H9 (cell line): ENCODE data around the gene PPFIBP2. TPM values are rescaled to one million over a fixed set of nuclear protein-coding genes. Genes with fewer than 3 reads are reported as not detected.

ENCODE experiments used
- DNase-seq: peaks from one replicate; pipeline ENCODE4 v3.0.0-alpha.2; 2017
- H2AFZ ChIP-seq: one replicate; pipeline ENCODE4 v1.6.1; 2013; ENCODE audit warnings: mild to moderate bottlenecking, low read length, control low read depth, moderate library complexity
- H2AK5ac ChIP-seq: 2 replicates; pipeline ENCODE4 v1.6.1; 2013; ENCODE audit warnings: low read length, control low read depth, mixed read lengths; ENCODE audit not compliant: insufficient read length
- H2BK120ac ChIP-seq: one replicate; pipeline ENCODE4 v1.6.1; 2013; ENCODE audit warnings: low read depth, mild to moderate bottlenecking, low read length, control low read depth, inconsistent platforms; ENCODE audit not compliant: poor library complexity, severe bottlenecking
- H2BK12ac ChIP-seq: 2 replicates; pipeline ENCODE4 v1.6.1; 2013; ENCODE audit warnings: low read length, control low read depth, mixed read lengths, low read depth; ENCODE audit not compliant: insufficient read length
- H2BK15ac ChIP-seq: 2 replicates; pipeline ENCODE4 v1.6.1; 2013; ENCODE audit warnings: low read depth, low read length, control low read depth
- H2BK20ac ChIP-seq: one replicate; pipeline ENCODE4 v1.6.1; 2013; ENCODE audit warnings: low read depth, mild to moderate bottlenecking, low read length, control low read depth, inconsistent platforms; ENCODE audit not compliant: poor library complexity, severe bottlenecking
- H2BK5ac ChIP-seq: 2 replicates; pipeline ENCODE4 v1.6.1; 2013; ENCODE audit warnings: low read length, control low read depth, mixed read lengths; ENCODE audit not compliant: insufficient read length
- H3K14ac ChIP-seq: 2 replicates; pipeline ENCODE4 v1.6.1; 2013; ENCODE audit warnings: low read length, control low read depth; ENCODE audit not compliant: insufficient read depth
- H3K18ac ChIP-seq: 2 replicates; pipeline ENCODE4 v1.6.1; 2013; ENCODE audit warnings: low read depth, mild to moderate bottlenecking, mixed read lengths, low read length, control low read depth; ENCODE audit not compliant: insufficient read length
- H3K23ac ChIP-seq: 2 replicates; pipeline ENCODE4 v1.6.1; 2013; ENCODE audit warnings: low read length, control low read depth, mixed read lengths, low read depth; ENCODE audit not compliant: insufficient read length
- H3K23me2 ChIP-seq: 2 replicates; pipeline ENCODE4 v1.6.1; 2013; ENCODE audit warnings: low read depth, mild to moderate bottlenecking, mixed read lengths, low read length, control low read depth; ENCODE audit not compliant: insufficient read length, poor library complexity, severe bottlenecking
- H3K27ac ChIP-seq: 2 replicates; pipeline ENCODE4 v1.5.1; 2013; ENCODE audit warnings: low read length, control low read depth, mixed read lengths, low read depth; ENCODE audit not compliant: insufficient read length
- H3K27me3 ChIP-seq: 2 replicates; pipeline ENCODE4 v1.6.1; 2013; ENCODE audit warnings: low read length, control low read depth, inconsistent platforms; ENCODE audit not compliant: insufficient read depth
- H3K4ac ChIP-seq: 2 replicates; pipeline ENCODE4 v1.6.1; 2013; ENCODE audit warnings: low read depth, mild to moderate bottlenecking, control low read depth, inconsistent platforms, low read length, moderate library complexity
- H3K4me1 ChIP-seq: 2 replicates; pipeline ENCODE4 v1.6.1; 2013; ENCODE audit warnings: low read length, control low read depth, inconsistent platforms; ENCODE audit not compliant: insufficient read depth
- H3K4me2 ChIP-seq: 2 replicates; pipeline ENCODE4 v1.6.1; 2013; ENCODE audit warnings: low read length, control low read depth, mixed read lengths; ENCODE audit not compliant: insufficient read length, insufficient read depth
- H3K56ac ChIP-seq: 2 replicates; pipeline ENCODE4 v1.6.1; 2013; ENCODE audit warnings: low read depth, mild to moderate bottlenecking, mixed read lengths, low read length, control low read depth; ENCODE audit not compliant: insufficient read length
- H3K79me1 ChIP-seq: 2 replicates; pipeline ENCODE4 v1.6.1; 2013; ENCODE audit warnings: low read depth, mild to moderate bottlenecking, moderate library complexity, low read length, control low read depth, inconsistent platforms; ENCODE audit not compliant: insufficient read depth, poor library complexity, severe bottlenecking
- H3K79me2 ChIP-seq: 2 replicates; pipeline ENCODE4 v1.6.1; 2013; ENCODE audit warnings: low read length, control low read depth, inconsistent platforms; ENCODE audit not compliant: insufficient read depth
- H3K9ac ChIP-seq: 2 replicates; pipeline ENCODE4 v1.6.1; 2013; ENCODE audit warnings: low read length, control low read depth, mixed read lengths; ENCODE audit not compliant: insufficient read length; ENCODE audit errors: extremely low read depth
- H3K9me3 ChIP-seq: one replicate; pipeline ENCODE4 v1.6.1; 2013; ENCODE audit warnings: low read depth, low read length, inconsistent platforms; ENCODE audit not compliant: control insufficient read depth
- H3T11ph ChIP-seq: one replicate; pipeline ENCODE4 v1.6.1; 2013; ENCODE audit warnings: mild to moderate bottlenecking, low read length, control low read depth, inconsistent platforms
- H4K20me1 ChIP-seq: one replicate; pipeline ENCODE4 v1.6.1; 2013; ENCODE audit not compliant: control insufficient read depth, insufficient read length, insufficient read depth
- H4K5ac ChIP-seq: 2 replicates; pipeline ENCODE4 v1.6.1; 2013; ENCODE audit warnings: low read depth, mild to moderate bottlenecking, mixed read lengths, low read length, control low read depth; ENCODE audit not compliant: insufficient read length
- H4K8ac ChIP-seq: replicated peaks from 2 replicates; pipeline ENCODE4 v1.6.1; 2013; ENCODE audit warnings: low read length, control low read depth, mixed read lengths, low read depth; ENCODE audit not compliant: insufficient read length
- H4K91ac ChIP-seq: 2 replicates; pipeline ENCODE4 v1.6.1; 2013; ENCODE audit warnings: low read depth, mild to moderate bottlenecking, moderate library complexity, mixed read lengths, low read length, control low read depth; ENCODE audit not compliant: insufficient read length
- H3K27ac Mint-ChIP-seq, 3 experiments: 2 replicates in 2 of 3; 3 replicates in 1 of 3; pipeline ENCODE4 v1.8.0; 2020 to 2021; ENCODE audit warnings: mixed read lengths in 3 of 3, mild to moderate bottlenecking in 1 of 3, moderate library complexity in 1 of 3
- H3K27me3 Mint-ChIP-seq: 2 replicates; pipeline ENCODE4 v1.8.0; 2021; ENCODE audit warnings: low read depth, mild to moderate bottlenecking, moderate library complexity, mixed read lengths
- H3K36me3 Mint-ChIP-seq, 3 experiments: 2 replicates in 2 of 3; 3 replicates in 1 of 3; pipeline ENCODE4 v1.8.0; 2020 to 2021; ENCODE audit warnings: low read depth in 3 of 3, mixed read lengths in 3 of 3; ENCODE audit not compliant: insufficient read depth in 1 of 3
- H3K4me1 Mint-ChIP-seq, 2 experiments: 2 replicates each; pipeline ENCODE4 v1.8.0; 2020; ENCODE audit warnings: mixed read lengths in 2 of 2
- H3K4me3 Mint-ChIP-seq, 2 experiments: 2 replicates in 1 of 2; 3 replicates in 1 of 2; pipeline ENCODE4 v1.8.0; 2020 to 2021; ENCODE audit warnings: mild to moderate bottlenecking in 2 of 2, mixed read lengths in 2 of 2, moderate library complexity in 1 of 2
- H3K9me3 Mint-ChIP-seq, 2 experiments: 2 replicates in 1 of 2; 3 replicates in 1 of 2; pipeline ENCODE4 v1.8.0; 2020; ENCODE audit warnings: mild to moderate bottlenecking in 2 of 2, mixed read lengths in 2 of 2, moderate library complexity in 1 of 2
- WGBS: extraction: QIAGEN DNeasy Blood & Tissue Kit; methylation state at CpG from one replicate; pipeline ENCODE4 v1.1.7; 2013; ENCODE audit warnings: missing lambda C conversion rate, low lambda C conversion rate, mixed read lengths; ENCODE audit not compliant: insufficient read length; ENCODE audit errors: extremely low coverage; 5-methylcytosine and 5-hydroxymethylcytosine counted together
- total RNA-seq: library from RNA; stranded (reverse); gene quantifications from 2 replicates; pipeline ENCODE4 v1.2.1, GENCODE V29; 2021
- TF ChIP-seq, protein P1 (sequence below): fragments of 200-600 bp; sonication (generic); conservative IDR thresholded peaks from 3 replicates; pipeline ENCODE4 v1.8.0; 2021; ENCODE audit warnings: antibody characterized with exemption, mild to moderate bottlenecking

The PPFIBP2 gene
- total RNA-seq, 1 experiment from 2014 or later, result 8.3 TPM

DNA sequence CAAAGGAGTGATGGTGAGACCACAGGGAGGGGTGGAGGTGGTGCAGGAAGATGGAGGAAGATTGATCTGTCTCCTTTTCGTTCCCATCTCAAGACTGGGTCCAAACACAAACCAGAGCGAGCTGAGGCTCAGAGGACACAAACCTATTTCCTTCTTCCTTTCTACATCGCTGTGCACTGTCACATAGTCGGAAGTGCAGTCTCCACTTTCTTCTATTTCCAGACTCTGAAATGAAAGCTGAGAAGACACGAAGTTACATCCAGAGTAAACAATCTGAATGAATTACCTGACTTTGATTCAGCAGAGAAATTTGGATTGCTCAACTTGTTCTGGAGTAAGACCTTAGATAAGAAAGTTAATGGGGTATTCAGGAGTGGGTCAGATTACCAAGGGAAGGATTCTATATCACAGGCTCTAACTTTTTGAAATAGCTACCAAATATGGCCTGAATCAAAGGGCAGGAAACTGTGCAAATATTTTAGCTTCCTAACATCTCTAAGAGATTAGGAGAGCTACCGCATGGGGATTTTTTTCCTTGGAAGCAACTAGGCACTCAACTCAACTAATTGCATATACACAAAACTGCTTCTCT lies 178.1 kb downstream of the PPFIBP2 start:
- Histone ChIP-seq H3K18ac (no peak overlapping the region), H3K4ac (no peak overlapping the region), H3K27me3 (no peaks in the 10 kb centered on the region), H3K9ac (no peak overlapping the region), H3K14ac (no peak overlapping the region), H3K56ac (no peak overlapping the region), H3K4me2 (no peak overlapping the region), H3T11ph (no peak overlapping the region), H4K91ac (no peak overlapping the region), H3K4me1 (no peaks in the 10 kb centered on the region), H3K23me2 (no peaks in the 10 kb centered on the region), H3K79me2 (no peaks in the 10 kb centered on the region), H2BK12ac (no peak overlapping the region), H4K8ac (no peak overlapping the region), H4K5ac (no peak overlapping the region), H2BK120ac (no peak overlapping the region), H2BK5ac (no peak overlapping the region), H2AFZ (no peak overlapping the region), H2BK20ac (no peak overlapping the region), H3K9me3 (no peaks in the 10 kb centered on the region), H3K79me1 (no peaks in the 10 kb centered on the region), H3K23ac (no peak overlapping the region), H3K27ac (no peak overlapping the region), H4K20me1 (no peaks in the 10 kb centered on the region), H2AK5ac (no peak overlapping the region), H2BK15ac (no peak overlapping the region)
- no CpG with 5 or more reads among the region's 6 CpGs for WGBS
- Mint-ChIP-seq H3K27me3 (peaks cover 13% of the 10 kb centered on the region; the same call in 1 of the 2 replicates), H3K4me3 (no peak overlapping the region), H3K36me3 (no peaks in the 10 kb centered on the region), H3K4me1 (peaks cover 28 to 30% of the 10 kb centered on the region in 2 experiments), H3K27ac (no peak overlapping the region), H3K9me3 (no peaks in the 10 kb centered on the region; a peak in 1 of 5 replicates)
- TF ChIP-seq, protein P1, sequence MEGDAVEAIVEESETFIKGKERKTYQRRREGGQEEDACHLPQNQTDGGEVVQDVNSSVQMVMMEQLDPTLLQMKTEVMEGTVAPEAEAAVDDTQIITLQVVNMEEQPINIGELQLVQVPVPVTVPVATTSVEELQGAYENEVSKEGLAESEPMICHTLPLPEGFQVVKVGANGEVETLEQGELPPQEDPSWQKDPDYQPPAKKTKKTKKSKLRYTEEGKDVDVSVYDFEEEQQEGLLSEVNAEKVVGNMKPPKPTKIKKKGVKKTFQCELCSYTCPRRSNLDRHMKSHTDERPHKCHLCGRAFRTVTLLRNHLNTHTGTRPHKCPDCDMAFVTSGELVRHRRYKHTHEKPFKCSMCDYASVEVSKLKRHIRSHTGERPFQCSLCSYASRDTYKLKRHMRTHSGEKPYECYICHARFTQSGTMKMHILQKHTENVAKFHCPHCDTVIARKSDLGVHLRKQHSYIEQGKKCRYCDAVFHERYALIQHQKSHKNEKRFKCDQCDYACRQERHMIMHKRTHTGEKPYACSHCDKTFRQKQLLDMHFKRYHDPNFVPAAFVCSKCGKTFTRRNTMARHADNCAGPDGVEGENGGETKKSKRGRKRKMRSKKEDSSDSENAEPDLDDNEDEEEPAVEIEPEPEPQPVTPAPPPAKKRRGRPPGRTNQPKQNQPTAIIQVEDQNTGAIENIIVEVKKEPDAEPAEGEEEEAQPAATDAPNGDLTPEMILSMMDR, result no peak
- DNase-seq, result no peak
